ENCODE data around the gene CAPN9. TPM values are rescaled to one million over a fixed set of nuclear protein-coding genes. Genes with fewer than 3 reads are reported as not detected.
"Not testable (repeated sequence)": the region's sequence is repeated elsewhere in the genome, so short reads cannot be mapped to it uniquely, and the experiment has no call there.

The CAPN9 gene
- total and polyA plus RNA-seq, 4 experiments from 2014 or later = 0.24 TPM; not detected in 3

DNA sequence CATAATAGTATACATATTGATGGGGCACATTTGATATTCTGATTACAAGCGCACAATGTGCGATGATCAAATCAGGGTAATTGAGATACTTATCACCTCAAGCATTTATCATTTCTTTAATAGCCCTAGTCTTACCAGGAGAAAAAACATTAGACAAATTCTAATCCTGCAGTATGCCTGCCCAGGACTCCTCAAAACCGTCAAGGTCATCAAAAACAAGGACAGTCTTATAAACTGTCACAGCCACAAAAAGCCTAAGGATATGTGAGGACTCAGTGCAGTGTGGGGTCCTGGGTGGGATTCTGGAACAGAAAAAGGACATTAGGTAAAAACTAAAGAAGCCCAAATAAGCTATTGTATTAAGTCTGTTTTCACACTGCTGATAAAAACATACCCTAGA lies 19.1 kb downstream of the CAPN9 start:
- Mint-ChIP-seq H3K9me3 (peaks cover 0 to 5% (median 0%) of the 10 kb centered on the region in 8 donors), H3K27ac (no peak overlapping the region), H3K4me3 (no peak overlapping the region), H3K4me1 (no peaks in the 10 kb centered on the region), H3K27me3 (peaks cover 2 to 11% of the 10 kb centered on the region in 2 donors), H3K36me3 (no peaks in the 10 kb centered on the region)
- Histone ChIP-seq H3K9me3 (ENCODE audit: control insufficient read depth in 1 of 2, low read length in 2 of 2) (no peaks in the 10 kb centered on the region), H3K27me3 (ENCODE audit: insufficient read depth, low read length) (no peaks in the 10 kb centered on the region), H3K36me3 (ENCODE audit: insufficient read depth, low read length) (no peaks in the 10 kb centered on the region), H3K4me1 (ENCODE audit: insufficient read depth, low read length) (no peaks in the 10 kb centered on the region), H3K27ac (ENCODE audit: low read depth, low read length) (no peak overlapping the region), H3K4me3 (ENCODE audit: low read length in 2 of 2) (no peak overlapping the region)
- intact Hi-C loops (cut with micrococcal nuclease) = no loop called here
- no peak for DNase-seq
- CTCF ChIA-PET (ENCODE audit: partially characterized antibody) = no interaction called here
- POLR2A ChIA-PET (ENCODE audit: partially characterized antibody) = no interaction called here

DNA sequence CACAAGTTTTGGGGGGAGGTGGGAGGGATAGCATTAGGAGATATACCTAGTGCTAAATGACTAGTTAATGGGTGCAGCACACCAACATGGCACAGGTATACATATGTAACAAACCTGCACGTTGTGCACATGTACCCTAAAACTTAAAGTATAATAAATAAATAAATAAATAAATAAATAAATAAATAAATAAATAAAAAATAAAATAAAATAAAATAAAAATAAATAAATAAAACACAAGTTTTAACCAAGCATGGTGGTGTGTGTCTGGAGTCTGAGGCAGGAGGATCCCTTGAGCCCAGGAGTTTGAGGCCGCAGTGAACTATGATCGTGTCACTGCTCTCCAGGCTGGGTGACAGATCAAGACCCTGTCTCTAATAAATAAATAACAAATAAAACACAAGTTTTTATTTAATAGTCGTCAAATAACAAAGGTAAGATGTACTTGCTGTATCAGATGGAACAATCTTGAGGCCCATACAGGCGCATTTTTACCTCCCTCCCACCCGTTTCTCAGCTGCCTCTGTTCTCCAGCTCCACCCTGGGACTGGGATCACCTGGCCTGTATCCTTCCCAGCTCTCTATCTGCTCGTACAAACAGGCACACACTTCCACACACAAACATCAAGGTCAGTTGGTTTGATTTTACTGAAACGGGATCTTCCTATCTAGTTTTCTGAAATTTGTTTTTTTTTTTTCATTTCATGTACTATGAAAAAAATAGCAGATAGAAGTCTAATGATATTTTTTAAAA lies 20.8 kb downstream of the CAPN9 start:
- CTCF ChIA-PET (ENCODE audit: partially characterized antibody) = not testable (repeated sequence)

GRCh38 chr1:230768903-230769570 lies 21.8 kb downstream of the CAPN9 start:
- H3K4me3 Mint-ChIP-seq = no peak overlapping the region
- intact Hi-C loops (cut with micrococcal nuclease) = no loop called here
- DNase-seq = no peak
- H3K27me3 Mint-ChIP-seq = peaks cover 0 to 9% of the 10 kb centered on the region in 2 donors
- H3K9me3 ChIP-seq (ENCODE audit: control insufficient read depth in 1 of 2, low read length in 2 of 2) = no peaks in the 10 kb centered on the region
- H3K4me3 ChIP-seq (ENCODE audit: low read length in 2 of 2) = no peak overlapping the region
- no peaks in the 10 kb centered on the region for H3K4me1 Mint-ChIP-seq
- no peaks in the 10 kb centered on the region for H3K36me3 ChIP-seq (ENCODE audit: insufficient read depth, low read length)
- ChIA-PET POLR2A (ENCODE audit: partially characterized antibody) (no interaction called here), CTCF (ENCODE audit: partially characterized antibody) (no interaction called here)
- H3K4me1 ChIP-seq (ENCODE audit: insufficient read depth, low read length) = no peaks in the 10 kb centered on the region
- H3K27me3 ChIP-seq (ENCODE audit: insufficient read depth, low read length) = no peaks in the 10 kb centered on the region
- H3K27ac Mint-ChIP-seq = no peak overlapping the region
- H3K9me3 Mint-ChIP-seq = peaks cover 0 to 6% (median 0%) of the 10 kb centered on the region in 8 donors
- H3K27ac ChIP-seq (ENCODE audit: low read depth, low read length) = no peak overlapping the region
- H3K36me3 Mint-ChIP-seq = no peaks in the 10 kb centered on the region

More for the DNA sequence above, 20.8 kb downstream of the CAPN9 start:
- H3K9me3 Mint-ChIP-seq; H3K36me3 Mint-ChIP-seq; H3K4me1 Mint-ChIP-seq; H3K4me3 Mint-ChIP-seq; H3K4me3 ChIP-seq (ENCODE audit: low read length in 2 of 2); H3K36me3 ChIP-seq (ENCODE audit: insufficient read depth, low read length); intact Hi-C loops (cut with micrococcal nuclease); DNase-seq; H3K27me3 ChIP-seq (ENCODE audit: insufficient read depth, low read length); H3K27ac ChIP-seq (ENCODE audit: low read depth, low read length); H3K4me1 ChIP-seq (ENCODE audit: insufficient read depth, low read length); H3K27ac Mint-ChIP-seq; H3K9me3 ChIP-seq (ENCODE audit: control insufficient read depth in 1 of 2, low read length in 2 of 2); POLR2A ChIA-PET (ENCODE audit: partially characterized antibody): not testable (repeated sequence)
- peaks cover 2 to 11% of the 10 kb centered on the region in 2 donors for H3K27me3 Mint-ChIP-seq

GRCh38 chr1:230770317-230770716 lies 23.1 kb downstream of the CAPN9 start:
- POLR2A ChIA-PET (ENCODE audit: partially characterized antibody) = no interaction called here
- Histone ChIP-seq H3K27ac (ENCODE audit: low read depth, low read length) (no peak overlapping the region), H3K9me3 (ENCODE audit: control insufficient read depth in 1 of 2, low read length in 2 of 2) (no peaks in the 10 kb centered on the region), H3K4me1 (ENCODE audit: insufficient read depth, low read length) (no peaks in the 10 kb centered on the region), H3K4me3 (ENCODE audit: low read length in 2 of 2) (no peak overlapping the region), H3K27me3 (ENCODE audit: insufficient read depth, low read length) (no peaks in the 10 kb centered on the region), H3K36me3 (ENCODE audit: insufficient read depth, low read length) (no peaks in the 10 kb centered on the region)
- intact Hi-C loops (cut with micrococcal nuclease) = no loop called here
- peaks cover 0 to 9% of the 10 kb centered on the region in 2 donors for H3K27me3 Mint-ChIP-seq
- CTCF ChIA-PET (ENCODE audit: partially characterized antibody) = no interaction called here
- no peaks in the 10 kb centered on the region for H3K4me1 Mint-ChIP-seq
- H3K27ac Mint-ChIP-seq = no peak overlapping the region
- peaks cover 0 to 6% (median 0%) of the 10 kb centered on the region in 8 donors for H3K9me3 Mint-ChIP-seq
- H3K4me3 Mint-ChIP-seq = no peak overlapping the region
- no peak for DNase-seq
- H3K36me3 Mint-ChIP-seq = no peaks in the 10 kb centered on the region

DNA sequence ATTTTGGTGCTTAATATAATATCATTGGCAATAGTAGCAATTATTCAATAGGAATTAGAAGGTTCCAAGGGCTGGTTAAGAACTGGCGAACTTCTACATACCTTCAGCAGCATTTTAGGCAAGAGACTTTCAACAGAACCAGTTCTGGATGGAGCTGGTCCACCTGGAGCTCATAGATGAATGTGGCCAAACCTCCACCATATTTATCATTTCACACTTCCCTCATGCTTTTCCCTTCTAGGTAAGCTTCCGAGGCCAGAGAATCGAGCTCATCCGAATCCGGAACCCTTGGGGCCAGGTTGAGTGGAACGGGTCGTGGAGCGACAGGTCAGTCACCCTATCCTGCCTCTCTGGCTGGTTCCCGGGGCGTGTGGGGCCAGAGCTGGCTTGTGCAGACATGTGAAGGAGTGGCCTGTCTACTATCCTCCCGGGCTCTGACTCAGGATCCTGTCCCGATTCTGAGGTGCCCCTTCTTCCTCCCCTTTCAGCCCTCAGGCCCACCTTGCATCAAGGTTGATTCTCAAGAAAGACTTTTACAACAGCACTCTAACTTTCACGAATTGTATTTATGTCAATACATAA lies 24.7 kb downstream of the CAPN9 start:
- H3K9me3 Mint-ChIP-seq = peaks cover 0 to 6% (median 0%) of the 10 kb centered on the region in 8 donors
- no peaks in the 10 kb centered on the region for H3K4me1 ChIP-seq (ENCODE audit: insufficient read depth, low read length)
- no peak overlapping the region for H3K4me3 Mint-ChIP-seq
- no peaks in the 10 kb centered on the region for H3K36me3 ChIP-seq (ENCODE audit: insufficient read depth, low read length)
- no peaks in the 10 kb centered on the region for H3K4me1 Mint-ChIP-seq
- intact Hi-C loops (cut with micrococcal nuclease) = no loop called here
- H3K36me3 Mint-ChIP-seq = no peaks in the 10 kb centered on the region
- no peak overlapping the region for H3K27ac Mint-ChIP-seq
- DNase-seq = no peak
- H3K4me3 ChIP-seq (ENCODE audit: low read length in 2 of 2) = no peak overlapping the region
- no peak overlapping the region for H3K27ac ChIP-seq (ENCODE audit: low read depth, low read length)
- no peaks in the 10 kb centered on the region for H3K9me3 ChIP-seq (ENCODE audit: control insufficient read depth in 1 of 2, low read length in 2 of 2)
- H3K27me3 Mint-ChIP-seq = peaks cover 0 to 14% of the 10 kb centered on the region in 2 donors
- POLR2A ChIA-PET (ENCODE audit: partially characterized antibody) = no interaction called here
- H3K27me3 ChIP-seq (ENCODE audit: insufficient read depth, low read length) = no peaks in the 10 kb centered on the region
- CTCF ChIA-PET (ENCODE audit: partially characterized antibody) = interaction anchor here (1.5 kb wide), 1 partner anchor 10 kb away, joined by 4 read pairs; no protein-coding TSS in a partner anchor

DNA sequence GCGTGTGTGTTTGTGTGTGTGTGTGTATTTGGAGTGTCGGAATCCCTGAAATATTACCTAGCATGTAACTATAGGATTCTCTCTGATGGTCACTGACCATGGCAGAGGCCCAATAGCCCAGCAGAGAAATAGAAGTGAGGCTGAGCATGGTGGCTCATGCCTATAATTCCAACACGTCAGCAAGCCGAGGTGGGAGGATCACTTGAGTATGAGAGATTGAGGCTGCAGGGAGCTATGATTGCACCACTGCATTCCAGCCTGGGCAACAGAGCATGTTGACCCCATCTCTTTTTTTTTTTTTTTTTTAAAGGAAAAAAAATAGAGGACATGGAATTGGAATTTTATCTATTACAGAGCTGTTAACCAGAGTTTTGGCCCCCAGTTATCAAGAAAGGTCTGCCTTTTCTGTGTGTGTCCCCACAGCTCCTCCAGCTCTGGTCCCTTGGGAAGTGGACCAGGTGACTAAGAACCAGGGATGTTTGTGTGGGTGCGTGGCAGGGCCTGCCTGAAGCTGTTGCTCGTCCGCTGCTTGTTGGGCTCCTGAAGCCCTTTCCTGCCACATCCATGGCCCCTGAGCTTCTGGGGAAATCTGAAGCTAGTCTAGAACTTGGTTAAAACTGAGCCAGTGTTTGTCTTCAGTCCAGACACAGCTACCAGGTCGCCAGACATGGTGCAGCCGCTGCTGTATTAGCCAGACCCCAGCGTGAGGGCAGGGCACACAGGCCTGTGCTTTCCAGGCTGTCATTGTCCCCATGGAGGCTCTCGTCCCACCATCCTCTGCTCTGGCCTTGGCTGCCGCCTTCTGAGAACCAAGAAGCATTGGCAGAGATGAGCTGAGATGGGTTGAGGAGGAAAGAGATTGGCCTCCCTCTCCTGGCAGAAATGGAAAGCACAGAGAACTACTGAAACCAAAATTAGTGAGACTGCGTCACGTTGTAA lies 25.5 kb downstream of the CAPN9 start:
- intact Hi-C loops (cut with micrococcal nuclease) = no loop called here
- H3K9me3 Mint-ChIP-seq = peaks cover 0 to 6% (median 0%) of the 10 kb centered on the region in 8 donors
- no peak overlapping the region for H3K27ac ChIP-seq (ENCODE audit: low read depth, low read length)
- H3K4me1 Mint-ChIP-seq = no peaks in the 10 kb centered on the region
- H3K27me3 ChIP-seq (ENCODE audit: insufficient read depth, low read length) = no peaks in the 10 kb centered on the region
- ChIA-PET POLR2A (ENCODE audit: partially characterized antibody) (no interaction called here), CTCF (ENCODE audit: partially characterized antibody) (interaction anchor here (1.5 kb wide), 1 partner anchor 9 kb away, joined by 4 read pairs; no protein-coding TSS in a partner anchor)
- H3K4me3 Mint-ChIP-seq = no peak overlapping the region
- no peak overlapping the region for H3K27ac Mint-ChIP-seq
- no peak overlapping the region for H3K4me3 ChIP-seq (ENCODE audit: low read length in 2 of 2)
- H3K27me3 Mint-ChIP-seq = peaks cover 0 to 14% of the 10 kb centered on the region in 2 donors
- H3K4me1 ChIP-seq (ENCODE audit: insufficient read depth, low read length) = no peaks in the 10 kb centered on the region
- DNase-seq = no peak
- H3K36me3 Mint-ChIP-seq = no peaks in the 10 kb centered on the region
- no peaks in the 10 kb centered on the region for H3K36me3 ChIP-seq (ENCODE audit: insufficient read depth, low read length)
- no peaks in the 10 kb centered on the region for H3K9me3 ChIP-seq (ENCODE audit: control insufficient read depth in 1 of 2, low read length in 2 of 2)

Measured in CD4-positive, alpha-beta memory T cell (primary cell).